Measurements from ENCODE around the gene PLEKHM2. TPM values are rescaled to one million over a fixed set of nuclear protein-coding genes. Genes with fewer than 3 reads are reported as not detected.

Gene PLEKHM2
- total RNA-seq, 1 experiment from 2014 or later: 53.9 TPM

DNA sequence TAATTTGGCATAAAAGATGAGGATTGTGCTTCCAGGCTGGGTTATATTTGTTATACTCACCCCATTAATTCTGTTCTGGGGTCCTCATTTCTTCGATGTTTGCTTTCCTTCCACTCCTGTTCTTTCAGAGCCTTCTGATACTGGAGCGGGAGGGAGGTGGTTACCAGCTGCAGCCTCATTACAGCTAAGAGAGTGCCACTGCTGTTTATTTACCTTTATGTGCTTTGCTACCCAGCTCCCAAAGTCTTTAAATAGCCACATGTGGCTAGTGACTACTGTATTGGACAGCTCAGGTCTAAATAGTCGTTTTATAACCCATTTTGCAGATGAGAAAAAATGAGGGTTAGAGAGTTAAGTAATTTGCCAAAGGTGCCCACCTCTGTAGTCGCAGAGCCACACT is 25.1 kb downstream of the PLEKHM2 start:
- H3K27me3 ChIP-seq (replicated peaks; ENCODE audit: insufficient read depth, low read depth, low read length, poor library complexity): no peaks in the 10 kb centered on the region
- H3K36me3 ChIP-seq (ENCODE audit: insufficient read depth, low read length, poor library complexity, severe bottlenecking): no peaks in the 10 kb centered on the region
- no peak overlapping the region for H3K27ac ChIP-seq (ENCODE audit: low read depth, low read length, poor library complexity, severe bottlenecking)
- no peaks in the 10 kb centered on the region for H3K4me1 ChIP-seq (ENCODE audit: insufficient read depth, low read length, poor library complexity, severe bottlenecking)
- BruUV-seq (replicated peaks): no TSS peak
- CTCF ChIA-PET: no interaction called here
- no peak overlapping the region for H3K4me3 ChIP-seq (ENCODE audit: low read depth, low read length, poor library complexity, severe bottlenecking)
- POLR2A ChIA-PET (ENCODE audit: low non-redundant PET): no interaction called here
- DNase-seq (ENCODE audit: low spot score): no peak
- no peaks in the 10 kb centered on the region for H3K9me3 ChIP-seq (ENCODE audit: low read depth, low read length, poor library complexity, severe bottlenecking)
- no peak for TF ChIP-seq CTCF (conservative IDR thresholded peaks at IDR 0.05; ENCODE audit: low read depth, low read length)
- TF ChIP-seq EZH2 (IDR thresholded peaks at IDR 0.05; ENCODE audit: borderline replicate concordance, low read depth, low read length, poor library complexity, severe bottlenecking): no peak
- intact Hi-C loops (cut with micrococcal nuclease; ENCODE audit: unreplicated experiment): no loop called here

DNA sequence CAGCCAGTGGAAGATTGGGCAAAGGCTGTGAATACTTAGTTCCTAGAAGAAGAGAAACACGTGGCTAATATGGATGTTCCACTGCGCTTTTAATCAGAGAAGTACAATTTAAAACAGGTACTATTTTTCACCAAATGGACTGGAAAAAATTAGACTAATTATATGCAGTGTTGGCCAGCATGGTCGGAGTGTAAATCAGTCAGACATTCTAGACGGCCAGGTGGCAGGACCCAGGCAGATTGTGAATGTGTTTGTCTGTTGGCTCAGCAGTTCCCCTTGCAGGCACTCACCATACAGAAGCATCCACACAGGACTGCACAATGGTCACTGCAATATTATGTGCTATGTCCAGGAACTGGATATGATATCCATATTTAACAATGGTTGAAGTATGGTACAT is 28.0 kb downstream of the PLEKHM2 start:
- Histone ChIP-seq H3K27ac (ENCODE audit: low read depth, low read length, poor library complexity, severe bottlenecking) (no peak overlapping the region), H3K36me3 (ENCODE audit: insufficient read depth, low read length, poor library complexity, severe bottlenecking) (peaks cover 10% of the 10 kb centered on the region), H3K4me1 (ENCODE audit: insufficient read depth, low read length, poor library complexity, severe bottlenecking) (no peaks in the 10 kb centered on the region), H3K9me3 (ENCODE audit: low read depth, low read length, poor library complexity, severe bottlenecking) (no peaks in the 10 kb centered on the region), H3K4me3 (ENCODE audit: low read depth, low read length, poor library complexity, severe bottlenecking) (no peak overlapping the region), H3K27me3 (replicated peaks; ENCODE audit: insufficient read depth, low read depth, low read length, poor library complexity) (no peaks in the 10 kb centered on the region)
- ChIA-PET POLR2A (ENCODE audit: low non-redundant PET) (interaction anchor here (0.6 kb wide), 1 partner anchor 76 kb away, joined by 10 read pairs; no protein-coding TSS in a partner anchor), CTCF (no interaction called here)
- TF ChIP-seq CTCF (conservative IDR thresholded peaks at IDR 0.05; ENCODE audit: low read depth, low read length): no peak
- no peak for TF ChIP-seq EZH2 (IDR thresholded peaks at IDR 0.05; ENCODE audit: borderline replicate concordance, low read depth, low read length, poor library complexity, severe bottlenecking)
- intact Hi-C loops (cut with micrococcal nuclease; ENCODE audit: unreplicated experiment): no loop called here
- no TSS peak for BruUV-seq (replicated peaks)
- no peak for DNase-seq (ENCODE audit: low spot score)

DNA sequence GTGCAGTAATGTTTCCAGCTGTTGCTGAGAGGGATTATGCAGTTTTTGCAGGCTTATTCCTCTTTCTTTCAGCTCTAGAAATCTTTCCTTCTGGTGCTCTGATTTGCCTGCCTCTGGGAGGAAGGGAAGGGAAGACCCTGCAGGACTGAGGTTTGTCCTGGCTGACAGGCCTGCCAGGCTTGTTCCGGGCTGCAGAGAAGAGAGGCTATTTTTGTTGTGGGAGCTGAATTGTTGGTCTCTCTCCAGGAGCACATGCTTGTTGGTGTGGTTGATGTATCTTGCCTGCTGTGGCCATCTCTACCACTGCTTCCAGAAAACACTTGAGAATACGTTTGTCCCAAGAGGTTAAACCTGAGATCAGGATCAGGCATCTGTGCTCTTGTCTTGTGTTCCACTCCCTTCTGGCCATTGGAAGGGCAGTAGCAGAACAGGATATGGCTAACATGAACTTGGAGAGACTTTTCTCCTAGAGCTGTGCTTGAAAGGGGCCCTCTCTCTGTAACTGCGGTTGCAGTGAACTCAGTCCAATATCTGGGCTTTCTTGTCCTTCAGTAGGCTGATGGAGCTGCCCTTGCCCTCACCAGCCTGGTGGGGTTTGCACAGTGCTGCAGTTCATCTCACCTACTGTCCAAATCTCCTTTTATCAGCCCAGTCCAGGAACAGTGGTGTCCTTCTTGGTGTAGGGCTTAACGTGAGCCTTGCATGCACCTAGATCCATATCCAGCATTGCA is 30.5 kb downstream of the PLEKHM2 start:
- no peak overlapping the region for H3K4me3 ChIP-seq (ENCODE audit: low read depth, low read length, poor library complexity, severe bottlenecking)
- intact Hi-C loops (cut with micrococcal nuclease; ENCODE audit: unreplicated experiment): no loop called here
- H3K9me3 ChIP-seq (ENCODE audit: low read depth, low read length, poor library complexity, severe bottlenecking): no peaks in the 10 kb centered on the region
- no peak for DNase-seq (ENCODE audit: low spot score)
- no peaks in the 10 kb centered on the region for H3K27me3 ChIP-seq (replicated peaks; ENCODE audit: insufficient read depth, low read depth, low read length, poor library complexity)
- H3K4me1 ChIP-seq (ENCODE audit: insufficient read depth, low read length, poor library complexity, severe bottlenecking): no peaks in the 10 kb centered on the region
- POLR2A ChIA-PET (ENCODE audit: low non-redundant PET): no interaction called here
- BruUV-seq (replicated peaks): no TSS peak
- TF ChIP-seq CTCF (conservative IDR thresholded peaks at IDR 0.05; ENCODE audit: low read depth, low read length) (no peak), EZH2 (IDR thresholded peaks at IDR 0.05; ENCODE audit: borderline replicate concordance, low read depth, low read length, poor library complexity, severe bottlenecking) (no peak)
- CTCF ChIA-PET: no interaction called here
- no peak overlapping the region for H3K27ac ChIP-seq (ENCODE audit: low read depth, low read length, poor library complexity, severe bottlenecking)
- peaks cover 21% of the 10 kb centered on the region for H3K36me3 ChIP-seq (ENCODE audit: insufficient read depth, low read length, poor library complexity, severe bottlenecking)

All from A673 (cell line).